ENCODE measurements around the gene LRP2. TPM values are rescaled to one million over a fixed set of nuclear protein-coding genes. Genes with fewer than 3 reads are reported as not detected.

The LRP2 gene
- total and polyA plus RNA-seq, 2 experiments from 2014 or later, result 0.68 to 2.7 TPM

GRCh38 chr2:169237286-169237685 lies 125.0 kb downstream of the LRP2 start:
- Mint-ChIP-seq H3K27me3 (ENCODE audit: insufficient read depth, low read depth, poor library complexity) (no peaks in the 10 kb centered on the region), H3K4me1 (no peaks in the 10 kb centered on the region), H3K4me3 (no peak overlapping the region), H3K36me3 (ENCODE audit: low read depth) (no peaks in the 10 kb centered on the region), H3K27ac (no peak overlapping the region), H3K9me3 (no peaks in the 10 kb centered on the region)
- Histone ChIP-seq H3K79me2 (replicated peaks; ENCODE audit: insufficient read depth) (no peaks in the 10 kb centered on the region), H2AFZ (no peak overlapping the region), H3K36me3 (ENCODE audit: insufficient read depth) (no peaks in the 10 kb centered on the region), H3F3A (replicated peaks; ENCODE audit: low read depth) (no peaks in the 10 kb centered on the region), H3K27me3 (ENCODE audit: insufficient read depth) (no peaks in the 10 kb centered on the region), H3K4me1 (ENCODE audit: insufficient read depth) (no peaks in the 10 kb centered on the region), H4K20me1 (replicated peaks; ENCODE audit: insufficient read depth) (no peaks in the 10 kb centered on the region), H3K9me2 (ENCODE audit: insufficient read depth) (no peaks in the 10 kb centered on the region), H3K4me3 (no peak overlapping the region), H3K4me2 (no peak overlapping the region), H3K27ac (ENCODE audit: low read depth) (no peak overlapping the region)
- TF ChIP-seq ZNF462 (CRISPR knock-in tag; IDR thresholded peaks at IDR 0.05), result no peak
- TF ChIP-seq CTCF (conservative IDR thresholded peaks at IDR 0.05; ENCODE audit: low read depth in 2 of 2), result no peak
- no peak for TF ChIP-seq CREB1 (CRISPR knock-in tag; IDR thresholded peaks at IDR 0.05; ENCODE audit: low read depth)
- no peak for TF ChIP-seq NANOG (IDR thresholded peaks at IDR 0.05; ENCODE audit: borderline replicate concordance)
- TF ChIP-seq REST (IDR thresholded peaks at IDR 0.05; ENCODE audit: unreplicated experiment), result no peak
- no peak for TF ChIP-seq ZNF331 (CRISPR knock-in tag; IDR thresholded peaks at IDR 0.05; ENCODE audit: low read depth)
- TF ChIP-seq EZH2 (IDR thresholded peaks at IDR 0.05; ENCODE audit: low read depth, unreplicated experiment), result no peak
- no peak for TF ChIP-seq EZH2phosphoT487 (IDR thresholded peaks at IDR 0.05; ENCODE audit: unreplicated experiment)
- no peak for TF ChIP-seq STAT1 (IDR thresholded peaks at IDR 0.05; ENCODE audit: unreplicated experiment)
- no peak for TF ChIP-seq JUNB (IDR thresholded peaks at IDR 0.05; ENCODE audit: unreplicated experiment)
- TF ChIP-seq POLR2AphosphoS5 (IDR thresholded peaks at IDR 0.05; ENCODE audit: low read depth), result no peak
- no peak for TF ChIP-seq ETS1 (IDR thresholded peaks at IDR 0.05)
- no peak for DNase-seq (ENCODE audit: low spot score)
- ATAC-seq, result no peak

Data from GM23338 (cell line).